ENCODE measurements around the gene PSMA7. TPM values are rescaled to one million over a fixed set of nuclear protein-coding genes. Genes with fewer than 3 reads are reported as not detected.

The PSMA7 gene
- total and polyA plus RNA-seq, 2 donors (not counting 1 experiment from before 2014, with no cell fraction given): 140 to 252 TPM

DNA sequence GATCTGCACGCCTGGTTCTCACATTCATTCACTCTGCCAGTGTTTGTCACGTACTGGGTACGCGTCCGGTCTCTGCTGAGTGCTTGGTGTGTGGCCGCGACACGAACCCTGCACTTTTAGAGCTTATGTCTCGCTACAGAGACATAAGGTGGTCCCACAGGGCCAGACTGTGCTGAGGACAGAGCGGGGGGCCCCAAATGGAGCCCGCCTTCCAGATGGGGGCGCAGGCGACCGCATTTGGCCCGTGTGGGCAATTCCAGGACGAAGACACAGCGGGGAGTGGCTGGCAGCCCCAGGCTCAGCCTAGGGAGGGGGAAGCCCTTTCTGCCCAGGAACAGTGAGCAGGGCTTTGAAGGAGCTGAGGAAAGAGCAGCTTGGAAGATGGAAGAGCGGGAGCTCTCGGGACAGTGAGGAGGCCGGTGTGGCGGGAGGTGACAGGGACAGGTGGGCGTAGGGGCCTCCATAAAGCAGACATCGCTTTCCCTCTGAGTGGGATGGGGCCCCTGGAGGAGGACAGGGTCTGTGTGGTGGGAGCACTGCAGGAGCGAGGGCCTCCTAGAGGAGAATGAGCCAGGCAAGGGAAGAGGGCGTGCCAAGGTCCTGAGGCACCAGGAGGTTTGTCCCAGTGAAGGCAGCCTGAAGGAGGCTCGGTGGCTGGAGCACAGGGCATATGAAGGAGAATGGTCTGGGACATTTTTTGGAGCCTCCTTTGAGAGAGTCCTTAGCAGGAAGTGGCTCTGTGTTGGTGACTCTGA is 31.9 kb upstream of the PSMA7 start:
- H3K4me3 ChIP-seq (ENCODE audit: control extremely low read depth in 1 of 5, extremely low read depth in 1 of 5, insufficient read depth in 1 of 5, low read depth in 2 of 5, low read length in 4 of 5): no peak overlapping the region
- DNase-seq (no peak), ATAC-seq (ENCODE audit: low read depth) (no peak)
- Mint-ChIP-seq H3K4me1 (no peaks in the 10 kb centered on the region), H3K27ac (no peak overlapping the region), H3K9me3 (ENCODE audit: insufficient read depth) (no peaks in the 10 kb centered on the region), H3K27me3 (no peaks in the 10 kb centered on the region), H3K4me3 (no peak overlapping the region)
- H3K79me2 ChIP-seq (ENCODE audit: control insufficient read depth, insufficient read depth, low read length): no peaks in the 10 kb centered on the region
- no peak overlapping the region for H3K4me2 ChIP-seq (replicated peaks; ENCODE audit: low read depth, low read length, poor library complexity, severe bottlenecking)
- no peaks in the 10 kb centered on the region for H3K27me3 ChIP-seq (replicated peaks in 1 of 4; ENCODE audit: control extremely low read depth in 1 of 4, control insufficient read depth in 3 of 4, insufficient read depth in 4 of 4, low read length in 3 of 4)
- no peaks in the 10 kb centered on the region for H3K9me3 ChIP-seq (ENCODE audit: control extremely low read depth in 1 of 3, control insufficient read depth in 2 of 3, insufficient read depth in 1 of 3, low read length in 2 of 3)
- no peaks in the 10 kb centered on the region for H4K20me1 ChIP-seq (ENCODE audit: control insufficient read depth, insufficient read depth, low read length, poor library complexity, severe bottlenecking)
- no peaks in the 10 kb centered on the region for H3K36me3 ChIP-seq (replicated peaks in 1 of 2; ENCODE audit: control extremely low read depth in 1 of 2, control insufficient read depth in 1 of 2, extremely low read depth in 1 of 2, insufficient read depth in 2 of 2, low read length in 1 of 2)
- WGBS (ENCODE audit: insufficient coverage): 98% methylated on average over 23 of the region's 26 CpGs
- intact Hi-C loops (cut with micrococcal nuclease): no loop called here
- no peak overlapping the region for H2AFZ ChIP-seq (ENCODE audit: insufficient read depth, low read depth, low read length, poor library complexity, severe bottlenecking)
- CTCF ChIA-PET: no interaction called here
- POLR2A ChIA-PET: no interaction called here
- TF ChIP-seq, protein P1, sequence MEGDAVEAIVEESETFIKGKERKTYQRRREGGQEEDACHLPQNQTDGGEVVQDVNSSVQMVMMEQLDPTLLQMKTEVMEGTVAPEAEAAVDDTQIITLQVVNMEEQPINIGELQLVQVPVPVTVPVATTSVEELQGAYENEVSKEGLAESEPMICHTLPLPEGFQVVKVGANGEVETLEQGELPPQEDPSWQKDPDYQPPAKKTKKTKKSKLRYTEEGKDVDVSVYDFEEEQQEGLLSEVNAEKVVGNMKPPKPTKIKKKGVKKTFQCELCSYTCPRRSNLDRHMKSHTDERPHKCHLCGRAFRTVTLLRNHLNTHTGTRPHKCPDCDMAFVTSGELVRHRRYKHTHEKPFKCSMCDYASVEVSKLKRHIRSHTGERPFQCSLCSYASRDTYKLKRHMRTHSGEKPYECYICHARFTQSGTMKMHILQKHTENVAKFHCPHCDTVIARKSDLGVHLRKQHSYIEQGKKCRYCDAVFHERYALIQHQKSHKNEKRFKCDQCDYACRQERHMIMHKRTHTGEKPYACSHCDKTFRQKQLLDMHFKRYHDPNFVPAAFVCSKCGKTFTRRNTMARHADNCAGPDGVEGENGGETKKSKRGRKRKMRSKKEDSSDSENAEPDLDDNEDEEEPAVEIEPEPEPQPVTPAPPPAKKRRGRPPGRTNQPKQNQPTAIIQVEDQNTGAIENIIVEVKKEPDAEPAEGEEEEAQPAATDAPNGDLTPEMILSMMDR (IDR thresholded peaks at IDR 0.05): no peak
- no peak for TF ChIP-seq EZH2 (IDR thresholded peaks at IDR 0.05; ENCODE audit: borderline replicate concordance, insufficient read depth, low read depth, low read length, poor library complexity, severe bottlenecking)
- no peaks in the 10 kb centered on the region for H3K4me1 ChIP-seq (ENCODE audit: control insufficient read depth in 2 of 2, insufficient read depth in 2 of 2, low read length in 2 of 2)
- H3K27ac ChIP-seq (ENCODE audit: low read length in 2 of 2): no peak overlapping the region
- H3K9ac ChIP-seq (ENCODE audit: low read length): no peak overlapping the region

DNA sequence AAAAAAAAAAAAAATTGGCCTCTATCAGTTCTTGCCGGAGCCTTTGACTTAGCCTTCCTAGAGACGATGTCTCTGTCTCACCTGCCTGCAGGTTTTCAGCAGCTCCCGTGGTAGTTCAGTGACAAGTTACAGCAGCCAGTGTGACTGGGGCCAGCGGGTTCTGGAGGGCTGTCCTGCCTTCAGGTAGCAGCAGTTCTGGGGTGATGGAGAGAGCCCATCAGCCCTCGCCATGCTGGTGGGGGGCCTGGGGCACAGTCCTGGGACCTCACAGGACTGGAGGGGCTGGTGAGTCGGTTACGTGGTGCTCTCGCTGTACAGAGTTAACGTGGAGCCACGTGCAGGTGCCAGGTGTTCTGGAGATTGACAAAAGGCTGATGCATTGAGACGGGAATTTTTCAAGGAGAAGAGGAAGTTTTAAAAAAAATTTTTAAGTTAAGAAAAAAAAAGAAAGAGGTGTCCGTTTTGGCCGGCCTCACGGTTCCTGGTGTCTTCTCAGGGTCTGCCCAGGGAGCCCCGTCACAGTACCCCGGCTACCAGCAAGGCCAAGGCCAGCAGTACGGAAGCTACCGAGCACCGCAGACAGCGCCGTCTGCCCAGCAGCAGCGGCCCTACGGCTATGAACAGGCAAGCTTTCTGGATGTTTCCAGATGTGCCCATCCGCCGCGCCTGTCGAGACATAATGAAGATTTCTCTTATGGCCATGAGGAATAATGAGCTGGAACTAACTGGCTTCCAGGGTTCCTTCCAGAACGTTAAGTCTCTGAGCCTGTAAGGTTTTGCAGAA is 31.0 kb upstream of the PSMA7 start:
- no peak overlapping the region for H2AFZ ChIP-seq (ENCODE audit: insufficient read depth, low read depth, low read length, poor library complexity, severe bottlenecking)
- no peak for ATAC-seq (ENCODE audit: low read depth)
- H3K36me3 ChIP-seq (replicated peaks in 1 of 2; ENCODE audit: control extremely low read depth in 1 of 2, control insufficient read depth in 1 of 2, extremely low read depth in 1 of 2, insufficient read depth in 2 of 2, low read length in 1 of 2): no peaks in the 10 kb centered on the region
- no peaks in the 10 kb centered on the region for H3K9me3 ChIP-seq (ENCODE audit: control extremely low read depth in 1 of 3, control insufficient read depth in 2 of 3, insufficient read depth in 1 of 3, low read length in 2 of 3)
- H3K79me2 ChIP-seq (ENCODE audit: control insufficient read depth, insufficient read depth, low read length): no peaks in the 10 kb centered on the region
- WGBS (ENCODE audit: insufficient coverage): 98% methylated on average over 27 of the region's 28 CpGs
- TF ChIP-seq EZH2 (IDR thresholded peaks at IDR 0.05; ENCODE audit: borderline replicate concordance, insufficient read depth, low read depth, low read length, poor library complexity, severe bottlenecking): no peak
- TF ChIP-seq, protein P1 (IDR thresholded peaks at IDR 0.05): no peak
- H3K4me1 ChIP-seq (ENCODE audit: control insufficient read depth in 2 of 2, insufficient read depth in 2 of 2, low read length in 2 of 2): no peaks in the 10 kb centered on the region
- H3K27me3 Mint-ChIP-seq: no peaks in the 10 kb centered on the region
- no peak overlapping the region for H3K27ac ChIP-seq (ENCODE audit: low read length in 2 of 2)
- H3K27ac Mint-ChIP-seq: no peak overlapping the region
- H3K9me3 Mint-ChIP-seq (ENCODE audit: insufficient read depth): no peaks in the 10 kb centered on the region
- ChIA-PET POLR2A (no interaction called here), CTCF (no interaction called here)
- H3K4me3 Mint-ChIP-seq: no peak overlapping the region
- H3K27me3 ChIP-seq (replicated peaks in 1 of 4; ENCODE audit: control extremely low read depth in 1 of 4, control insufficient read depth in 3 of 4, insufficient read depth in 4 of 4, low read length in 3 of 4): no peaks in the 10 kb centered on the region
- no peaks in the 10 kb centered on the region for H3K4me1 Mint-ChIP-seq
- H3K9ac ChIP-seq (ENCODE audit: low read length): no peak overlapping the region
- H4K20me1 ChIP-seq (ENCODE audit: control insufficient read depth, insufficient read depth, low read length, poor library complexity, severe bottlenecking): no peaks in the 10 kb centered on the region
- H3K4me3 ChIP-seq (ENCODE audit: control extremely low read depth in 1 of 5, extremely low read depth in 1 of 5, insufficient read depth in 1 of 5, low read depth in 2 of 5, low read length in 4 of 5): no peak overlapping the region
- no peak for DNase-seq
- H3K4me2 ChIP-seq (replicated peaks; ENCODE audit: low read depth, low read length, poor library complexity, severe bottlenecking): no peak overlapping the region
- intact Hi-C loops (cut with micrococcal nuclease): no loop called here
